ENCODE measurements around the gene SORCS2. TPM values are rescaled to one million over a fixed set of nuclear protein-coding genes. Genes with fewer than 3 reads are reported as not detected.

Gene SORCS2
- total RNA-seq, 2 experiments from 2014 or later = 0.07 TPM

DNA sequence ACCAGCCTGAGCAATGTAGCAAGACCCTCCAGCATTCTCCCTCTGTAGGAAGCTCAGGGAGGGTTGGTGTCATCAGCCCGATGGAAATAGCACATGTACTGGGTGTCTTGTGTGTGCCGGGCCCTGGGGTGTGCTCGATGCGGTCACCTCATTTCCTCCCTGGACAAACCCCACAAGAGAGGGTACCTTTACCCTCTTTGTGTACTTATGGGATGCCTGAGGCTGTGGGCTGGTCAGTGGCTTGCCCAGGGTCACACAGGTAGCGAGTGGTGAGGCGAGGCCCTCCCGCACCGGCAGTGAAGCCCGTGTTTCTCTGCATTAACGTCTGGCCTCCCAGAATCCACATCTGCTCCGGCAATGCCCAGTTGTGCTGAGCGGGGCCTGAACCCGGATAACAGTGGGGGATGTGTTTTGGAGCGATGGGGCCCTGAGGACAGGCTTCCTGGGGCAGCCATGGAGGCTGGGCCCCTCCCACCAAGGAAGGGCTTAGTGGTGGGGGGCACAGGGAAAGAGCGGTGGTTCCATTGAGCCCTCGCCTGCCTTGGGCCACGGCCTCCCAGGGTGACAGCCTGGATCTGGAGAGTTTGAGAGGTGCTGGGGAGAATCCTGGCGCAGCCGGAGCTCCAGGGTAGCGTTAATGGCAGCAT, 234.3 kb downstream of the SORCS2 start:
- ChIA-PET POLR2A (no interaction called here), CTCF (no interaction called here)
- intact Hi-C loops (cut with micrococcal nuclease) = no loop called here
- no peak for DNase-seq
- no peak overlapping the region for H3K4me3 Mint-ChIP-seq
- peaks cover 1% of the 10 kb centered on the region for H3K27me3 Mint-ChIP-seq
- H3K36me3 Mint-ChIP-seq = no peaks in the 10 kb centered on the region
- no peaks in the 10 kb centered on the region for H3K9me3 Mint-ChIP-seq
- H3K4me1 Mint-ChIP-seq (ENCODE audit: low read depth) = no peaks in the 10 kb centered on the region
- no peak overlapping the region for H3K27ac Mint-ChIP-seq

DNA sequence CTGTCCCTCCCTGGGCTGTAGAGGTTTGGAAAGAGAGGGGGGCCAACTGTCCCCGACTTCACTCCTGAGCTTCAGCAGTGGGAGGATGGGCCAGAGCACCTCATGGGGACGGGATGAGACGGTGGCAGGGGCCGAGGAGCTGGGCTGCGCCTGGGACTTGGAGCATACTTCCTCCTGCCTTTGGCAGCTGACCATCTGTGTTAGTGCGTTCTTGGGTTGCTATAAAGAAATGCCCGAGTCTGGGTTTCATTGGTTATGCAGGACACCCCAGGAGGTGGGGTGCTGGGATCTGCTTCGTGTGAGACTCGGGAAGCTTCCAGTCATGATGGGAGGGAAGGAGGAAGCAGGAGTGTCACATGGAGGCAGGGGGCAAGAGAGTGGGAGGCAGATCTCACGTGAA, 235.0 kb downstream of the SORCS2 start:
- ChIA-PET POLR2A (no interaction called here), CTCF (no interaction called here)
- Mint-ChIP-seq H3K9me3 (no peaks in the 10 kb centered on the region), H3K27ac (no peak overlapping the region), H3K27me3 (peaks cover 1% of the 10 kb centered on the region), H3K4me3 (no peak overlapping the region), H3K36me3 (no peaks in the 10 kb centered on the region), H3K4me1 (ENCODE audit: low read depth) (no peaks in the 10 kb centered on the region)
- intact Hi-C loops (cut with micrococcal nuclease) = no loop called here
- DNase-seq = peak; percentile 3

DNA sequence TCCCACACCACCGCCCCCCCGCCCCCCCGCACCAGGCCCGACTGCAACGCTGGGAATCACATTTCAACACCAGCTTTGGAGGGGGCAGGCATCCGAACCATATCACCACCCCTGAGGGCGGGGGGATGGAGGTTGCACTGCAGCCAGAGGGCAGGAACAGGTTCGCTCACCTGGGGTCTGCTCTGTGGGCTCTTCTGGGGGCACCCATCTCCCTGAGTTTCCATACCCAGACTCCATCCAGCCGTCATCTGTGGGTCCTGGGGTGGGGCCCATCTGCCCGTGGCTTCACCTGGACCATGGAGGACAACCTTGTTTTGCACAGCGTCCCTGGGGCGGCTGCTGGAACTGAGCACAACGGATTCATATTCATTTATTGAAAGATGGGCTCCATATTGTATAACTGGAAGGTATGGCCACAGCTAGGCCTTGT, 235.5 kb downstream of the SORCS2 start:
- H3K27ac Mint-ChIP-seq = no peak overlapping the region
- H3K27me3 Mint-ChIP-seq = peaks cover 1% of the 10 kb centered on the region
- no peaks in the 10 kb centered on the region for H3K9me3 Mint-ChIP-seq
- H3K4me3 Mint-ChIP-seq = no peak overlapping the region
- POLR2A ChIA-PET = no interaction called here
- H3K4me1 Mint-ChIP-seq (ENCODE audit: low read depth) = no peaks in the 10 kb centered on the region
- no peak for DNase-seq
- CTCF ChIA-PET = no interaction called here
- no peaks in the 10 kb centered on the region for H3K36me3 Mint-ChIP-seq
- intact Hi-C loops (cut with micrococcal nuclease) = no loop called here

DNA sequence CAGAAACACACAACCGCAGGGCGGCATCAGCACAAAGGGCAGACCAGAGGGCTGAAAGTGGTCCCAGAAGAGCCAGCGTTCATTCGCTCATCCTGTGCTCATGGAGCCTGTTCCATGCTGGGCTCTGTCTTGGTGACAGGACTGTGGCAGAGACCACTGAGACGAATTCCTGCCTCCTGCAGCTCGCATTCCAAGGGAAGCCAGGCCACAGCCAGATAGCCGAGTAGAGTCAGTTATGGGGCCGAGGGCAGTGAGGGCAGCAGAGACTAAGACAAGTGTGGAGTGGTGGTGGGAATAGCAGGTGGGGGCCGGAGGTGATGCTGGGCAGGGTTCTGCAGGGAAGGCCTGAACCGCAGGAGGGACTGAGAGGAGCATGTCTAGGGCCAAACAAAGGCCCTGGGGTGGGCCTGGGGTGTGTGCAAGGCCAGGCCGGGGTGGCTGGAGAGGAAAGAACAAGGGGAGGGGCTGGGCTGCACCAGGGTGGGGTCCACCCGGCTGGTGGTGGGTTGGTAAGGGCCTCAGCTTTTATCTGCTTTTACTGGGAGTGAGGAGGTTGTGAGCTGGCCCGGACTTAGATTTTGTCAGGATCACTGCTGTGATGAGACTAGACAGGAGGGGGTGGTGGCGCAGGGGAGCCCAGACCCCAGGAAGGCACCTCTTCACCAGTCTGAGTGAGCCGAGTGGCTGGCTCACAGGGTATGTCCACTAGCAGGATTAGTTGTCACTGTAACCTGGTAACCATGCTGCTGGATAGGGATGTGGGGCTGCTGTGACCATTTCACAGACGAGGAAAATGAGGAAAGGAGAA, 236.1 kb downstream of the SORCS2 start:
- intact Hi-C loops (cut with micrococcal nuclease) = no loop called here
- Mint-ChIP-seq H3K9me3 (no peaks in the 10 kb centered on the region), H3K36me3 (no peaks in the 10 kb centered on the region), H3K4me1 (ENCODE audit: low read depth) (no peaks in the 10 kb centered on the region), H3K4me3 (no peak overlapping the region), H3K27me3 (peaks cover 1% of the 10 kb centered on the region), H3K27ac (no peak overlapping the region)
- DNase-seq = peak; percentile 3
- ChIA-PET CTCF (no interaction called here), POLR2A (no interaction called here)

DNA sequence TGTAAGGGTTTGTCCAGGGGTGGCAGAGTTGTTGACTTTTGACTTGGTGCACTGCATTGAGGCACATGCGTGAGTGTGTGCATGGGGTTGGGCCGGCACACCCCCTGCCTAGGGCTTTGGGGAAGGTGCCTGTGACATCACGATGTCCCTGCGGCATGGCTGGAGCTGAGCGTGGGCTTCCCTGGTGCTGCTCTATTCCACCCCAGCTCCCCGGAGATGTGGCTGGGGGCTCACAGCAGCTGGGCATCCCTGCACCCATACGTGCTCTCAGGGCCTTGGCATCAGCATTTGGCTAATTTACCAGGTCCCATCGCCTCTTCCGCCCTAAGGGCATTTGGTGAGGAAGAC, 236.7 kb downstream of the SORCS2 start:
- Mint-ChIP-seq H3K36me3 (no peaks in the 10 kb centered on the region), H3K4me3 (no peak overlapping the region), H3K9me3 (no peaks in the 10 kb centered on the region), H3K27ac (no peak overlapping the region), H3K4me1 (ENCODE audit: low read depth) (no peaks in the 10 kb centered on the region), H3K27me3 (peaks cover 1% of the 10 kb centered on the region)
- CTCF ChIA-PET = no interaction called here
- POLR2A ChIA-PET = no interaction called here
- peak; percentile 3 for DNase-seq
- intact Hi-C loops (cut with micrococcal nuclease) = no loop called here

GRCh38 chr4:7429601-7430078, 237.3 kb downstream of the SORCS2 start:
- Mint-ChIP-seq H3K27ac (no peak overlapping the region), H3K27me3 (peaks cover 1% of the 10 kb centered on the region), H3K4me1 (ENCODE audit: low read depth) (no peaks in the 10 kb centered on the region), H3K36me3 (no peaks in the 10 kb centered on the region), H3K9me3 (no peaks in the 10 kb centered on the region), H3K4me3 (no peak overlapping the region)
- ChIA-PET POLR2A (no interaction called here), CTCF (no interaction called here)
- intact Hi-C loops (cut with micrococcal nuclease) = no loop called here
- no peak for DNase-seq

DNA sequence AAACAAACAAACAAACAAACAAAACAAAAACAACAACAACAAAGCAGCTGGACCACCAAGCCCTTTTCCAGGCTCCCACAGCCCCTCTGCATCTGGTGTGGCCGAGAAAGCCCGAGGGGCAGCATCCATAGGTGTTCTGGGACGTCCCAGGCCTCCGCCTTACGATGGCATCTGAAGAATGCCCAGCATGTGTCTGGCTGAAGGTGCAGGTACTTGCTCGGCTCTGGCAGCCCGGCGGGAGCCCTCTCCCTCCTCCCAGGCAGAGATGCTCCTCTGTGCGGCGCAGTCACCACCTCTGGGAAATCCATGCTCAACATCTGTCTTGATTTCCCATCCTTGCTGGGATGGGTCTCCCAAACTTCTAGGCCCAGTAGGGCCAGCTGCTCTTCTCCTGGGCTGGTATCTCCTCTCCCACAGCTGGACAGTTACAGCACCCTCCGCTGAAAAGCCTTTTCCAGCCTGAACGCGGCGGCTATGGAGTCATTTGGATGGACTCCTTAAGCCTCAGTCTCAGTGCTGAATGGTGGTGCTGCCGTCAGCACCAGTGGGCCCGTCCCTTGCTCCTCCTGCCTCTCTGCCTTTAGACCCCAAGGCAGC, 238.1 kb downstream of the SORCS2 start:
- H3K4me1 Mint-ChIP-seq (ENCODE audit: low read depth) = no peaks in the 10 kb centered on the region
- H3K27ac Mint-ChIP-seq = no peak overlapping the region
- no peak for DNase-seq
- ChIA-PET CTCF (no interaction called here), POLR2A (interaction anchor here (0.6 kb wide), 1 partner anchor 1063 kb away, joined by 3 read pairs; no protein-coding TSS in a partner anchor)
- H3K36me3 Mint-ChIP-seq = no peaks in the 10 kb centered on the region
- peaks cover 1% of the 10 kb centered on the region for H3K27me3 Mint-ChIP-seq
- H3K4me3 Mint-ChIP-seq = no peak overlapping the region
- no peaks in the 10 kb centered on the region for H3K9me3 Mint-ChIP-seq
- intact Hi-C loops (cut with micrococcal nuclease) = no loop called here

GRCh38 chr4:7430965-7431695, 238.8 kb downstream of the SORCS2 start:
- Mint-ChIP-seq H3K9me3 (no peaks in the 10 kb centered on the region), H3K27me3 (peaks cover 1% of the 10 kb centered on the region), H3K27ac (no peak overlapping the region), H3K4me3 (no peak overlapping the region), H3K36me3 (no peaks in the 10 kb centered on the region), H3K4me1 (ENCODE audit: low read depth) (no peaks in the 10 kb centered on the region)
- POLR2A ChIA-PET = no interaction called here
- CTCF ChIA-PET = no interaction called here
- no peak for DNase-seq
- intact Hi-C loops (cut with micrococcal nuclease) = no loop called here

- H3K4me3 Mint-ChIP-seq = no peak overlapping the region
- CTCF ChIA-PET = interaction anchor here (0.7 kb wide), 1 partner anchor 370 kb away, joined by 3 read pairs; no protein-coding TSS in a partner anchor
- no peaks in the 10 kb centered on the region for H3K4me1 Mint-ChIP-seq (ENCODE audit: low read depth)
- H3K27me3 Mint-ChIP-seq = peaks cover 1% of the 10 kb centered on the region
- H3K36me3 Mint-ChIP-seq = no peaks in the 10 kb centered on the region
- no peaks in the 10 kb centered on the region for H3K9me3 Mint-ChIP-seq
- DNase-seq = no peak
- no peak overlapping the region for H3K27ac Mint-ChIP-seq
- POLR2A ChIA-PET = no interaction called here
- intact Hi-C loops (cut with micrococcal nuclease) = no loop called here
These were observed 239.6 kb downstream of the SORCS2 start for GRCh38 chr4:7431696-7432530.

DNA sequence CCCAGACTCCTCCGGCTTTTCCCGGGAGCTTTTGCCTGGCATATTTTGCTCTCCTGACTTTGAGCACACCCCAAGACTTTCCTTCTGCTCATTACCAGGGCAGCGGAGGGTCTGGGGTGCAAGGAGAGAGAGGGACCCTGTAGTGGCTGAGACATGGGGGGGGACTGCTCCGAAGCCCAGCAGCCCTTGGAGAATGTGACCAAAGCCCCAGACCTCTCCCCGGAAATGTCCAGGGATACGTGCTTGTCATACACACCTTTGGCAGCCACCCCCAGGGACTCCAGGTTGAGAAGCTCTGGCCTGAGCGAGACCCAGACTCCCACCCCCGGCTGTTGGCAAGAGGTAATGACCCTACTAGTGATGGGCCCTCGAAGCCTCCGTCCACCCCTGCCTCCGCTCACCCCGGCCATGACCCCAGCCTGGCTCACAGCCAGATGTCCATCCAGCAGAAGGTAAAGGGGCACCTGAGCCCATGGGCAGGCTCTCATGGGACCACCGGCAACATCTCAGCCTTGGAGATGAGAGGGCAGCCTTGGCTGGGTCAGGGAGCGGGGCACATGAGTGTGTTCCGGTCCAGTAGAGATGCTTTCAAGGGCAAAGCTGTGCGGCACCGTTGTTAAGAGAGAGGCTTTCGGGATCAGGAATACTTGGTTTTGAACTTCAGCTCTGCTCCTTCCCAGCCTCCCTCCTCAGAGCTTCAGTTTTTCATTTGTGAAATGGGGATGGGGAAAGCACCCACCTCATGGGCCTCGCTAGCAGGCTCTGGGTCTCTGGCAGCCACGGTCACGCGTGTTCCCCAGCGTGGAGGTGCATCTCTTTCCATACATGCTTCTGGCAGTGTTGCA, 240.4 kb downstream of the SORCS2 start:
- intact Hi-C loops (cut with micrococcal nuclease) = no loop called here

More for the DNA sequence above, 240.4 kb downstream of the SORCS2 start:
- DNase-seq = no peak
- no peaks in the 10 kb centered on the region for H3K36me3 Mint-ChIP-seq
- H3K4me1 Mint-ChIP-seq (ENCODE audit: low read depth) = no peaks in the 10 kb centered on the region
- ChIA-PET CTCF (no interaction called here), POLR2A (no interaction called here)
- H3K9me3 Mint-ChIP-seq = no peaks in the 10 kb centered on the region
- peaks cover under 1% of the 10 kb centered on the region for H3K27me3 Mint-ChIP-seq
- no peak overlapping the region for H3K27ac Mint-ChIP-seq
- no peak overlapping the region for H3K4me3 Mint-ChIP-seq

Measured in activated CD4-positive, alpha-beta memory T cell treated with anti-CD3 and anti-CD28 coated beads for 36 hours (primary cell).